GM23338 (cell line): ENCODE measurements around the gene DNAJC8.

Experiments
- CTCF ChIP-seq, 2 experiments: fragments of 200-600 bp in 1 of 2; sonication (generic) in 1 of 2; conservative IDR thresholded peaks; 2 replicates each; pipeline versions ENCODE4 v1.5.1 to v1.6.1; 2016 to 2017; ENCODE audit warnings: antibody characterized with exemption in 2 of 2, low read depth in 2 of 2, mild to moderate bottlenecking in 2 of 2, moderate library complexity in 1 of 2
- EZH2 ChIP-seq: fragments of 200-600 bp; sonication (generic); IDR thresholded peaks from one replicate; pipeline ENCODE4 v1.8.0; 2017; ENCODE audit warnings: antibody characterized with exemption, mild to moderate bottlenecking, low read depth; ENCODE audit not compliant: unreplicated experiment
- EZH2phosphoT487 ChIP-seq: fragments of 200-600 bp; sonication (generic); IDR thresholded peaks from one replicate; pipeline ENCODE4 v1.8.1; 2018; ENCODE audit warnings: antibody characterized with exemption; ENCODE audit not compliant: unreplicated experiment

- TF ChIP-seq CTCF (conservative IDR thresholded peaks at IDR 0.05; ENCODE audit: low read depth in 2 of 2) (no peak), EZH2 (no peak), EZH2phosphoT487 (no peak)
Measured at GRCh38 chr1:28163496-28164161, 69.2 kb downstream of the DNAJC8 start.
